Urothelium cell line (cell line): ENCODE results near the gene RAD51B.
"Not testable (repeated sequence)": the region's sequence is repeated elsewhere in the genome, so short reads cannot be mapped to it uniquely, and the experiment has no call there.

Source experiments
- DNase-seq: peaks from one replicate; pipeline ENCODE4 v3.0.0; 2011; ENCODE audit warnings: low spot score, mixed read lengths
- FAIRE-seq: peaks from 2 replicates; lab custom pipeline; 2011; peaks lifted over from hg19 to GRCh38; lab: Jason Lieb, UNC

The RAD51B gene

GRCh38 chr14:68221046-68221445 lies 401.5 kb downstream of the RAD51B start:
- FAIRE-seq, DNase-seq: not testable (repeated sequence)

- DNase-seq, result no peak
- FAIRE-seq, result peak; percentile 62
Observed at GRCh38 chr14:68222154-68222553, 402.6 kb downstream of the RAD51B start.

GRCh38 chr14:68222726-68223125 lies 403.1 kb downstream of the RAD51B start:
- FAIRE-seq (peak; percentile 13), DNase-seq (no peak)

- no peak for DNase-seq
Observed at GRCh38 chr14:68223631-68224030, 404.1 kb downstream of the RAD51B start.

GRCh38 chr14:68225321-68225720 lies 405.7 kb downstream of the RAD51B start:
- FAIRE-seq, result no peak

More at GRCh38 chr14:68223631-68224030, 404.1 kb downstream of the RAD51B start:
- FAIRE-seq, result no peak

GRCh38 chr14:68226523-68226922 lies 406.9 kb downstream of the RAD51B start:
- DNase-seq, result no peak
- peak; percentile 91 for FAIRE-seq

More at GRCh38 chr14:68225321-68225720, 405.7 kb downstream of the RAD51B start:
- DNase-seq, result no peak

GRCh38 chr14:68228656-68229055 lies 409.1 kb downstream of the RAD51B start:
- FAIRE-seq, result no peak
- no peak for DNase-seq

GRCh38 chr14:68229423-68230100 lies 410.0 kb downstream of the RAD51B start:
- DNase-seq (no peak), FAIRE-seq (peak; percentile 87)

- FAIRE-seq, result no peak
Observed at GRCh38 chr14:68230202-68230949, 410.8 kb downstream of the RAD51B start.

GRCh38 chr14:68230950-68231717 lies 411.6 kb downstream of the RAD51B start:
- DNase-seq (no peak), FAIRE-seq (peak; percentile 27)

More at GRCh38 chr14:68230202-68230949, 410.8 kb downstream of the RAD51B start:
- DNase-seq, result no peak

- DNase-seq (no peak), FAIRE-seq (no peak)
Observed at GRCh38 chr14:68231898-68232297, 412.3 kb downstream of the RAD51B start.

- no peak for FAIRE-seq
- DNase-seq, result peak; percentile 81
Observed at GRCh38 chr14:68232300-68233055, 412.9 kb downstream of the RAD51B start.

GRCh38 chr14:68233101-68233784 lies 413.7 kb downstream of the RAD51B start:
- FAIRE-seq (no peak), DNase-seq (no peak)

- peak; percentile 84 for FAIRE-seq
- no peak for DNase-seq
Observed at GRCh38 chr14:68234101-68234905, 414.7 kb downstream of the RAD51B start.

GRCh38 chr14:68235011-68235410 lies 415.4 kb downstream of the RAD51B start:
- DNase-seq (no peak), FAIRE-seq (peak; percentile 74)

GRCh38 chr14:68236582-68237458 lies 417.2 kb downstream of the RAD51B start:
- FAIRE-seq (peak; percentile 23), DNase-seq (no peak)

GRCh38 chr14:68238551-68238950 lies 419.0 kb downstream of the RAD51B start:
- DNase-seq (no peak), FAIRE-seq (peak; percentile 80)

- FAIRE-seq (no peak), DNase-seq (no peak)
Observed at GRCh38 chr14:68238976-68239375, 419.4 kb downstream of the RAD51B start.
